DLD1 (cell line): Measurements from ENCODE around the gene GDF7.

Experiments used
- in situ Hi-C: cut with HindIII; loops from 2 replicates; pipeline ENCODE4 v1.10.0; 2017; ENCODE audit warnings: low sequenced_read_pairs

GDF7 gene

DNA sequence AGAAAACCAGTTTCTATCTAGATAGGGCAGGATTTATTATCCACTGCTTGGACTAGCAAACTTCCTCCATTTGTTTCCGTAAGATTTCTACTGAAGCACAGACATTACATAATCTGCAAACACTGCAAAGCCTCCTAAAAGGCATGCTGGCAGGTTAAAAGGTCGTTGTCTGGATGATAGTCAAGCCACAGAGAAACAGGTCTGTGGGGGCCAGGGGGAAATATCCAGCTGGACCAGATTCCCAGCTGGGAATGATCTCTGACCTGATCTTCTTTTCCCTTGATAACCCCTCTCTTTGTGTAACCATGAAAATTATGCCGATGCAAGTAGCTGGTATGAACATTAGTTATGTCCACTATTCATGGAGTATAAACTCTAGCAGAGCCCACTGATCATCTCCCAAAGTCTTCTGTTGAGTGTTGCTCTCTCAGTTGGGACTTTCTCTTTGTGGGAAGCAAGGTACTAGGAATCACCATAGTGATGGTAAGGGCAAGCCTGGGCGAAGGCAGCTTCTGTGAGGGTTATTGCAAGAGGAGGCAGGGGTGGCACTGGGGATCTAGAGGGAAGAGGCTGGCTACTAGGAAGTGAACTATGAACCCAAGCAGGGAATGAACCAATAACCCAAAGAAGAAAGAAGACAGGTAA is 61.3 kb downstream of the GDF7 start:
- in situ Hi-C loops, result no loop called here
